Measurements from ENCODE around the gene PPIF.
A peak's percentile ranks its signal among the peaks of the same experiment; 100 is the strongest.

PPIF gene

DNA sequence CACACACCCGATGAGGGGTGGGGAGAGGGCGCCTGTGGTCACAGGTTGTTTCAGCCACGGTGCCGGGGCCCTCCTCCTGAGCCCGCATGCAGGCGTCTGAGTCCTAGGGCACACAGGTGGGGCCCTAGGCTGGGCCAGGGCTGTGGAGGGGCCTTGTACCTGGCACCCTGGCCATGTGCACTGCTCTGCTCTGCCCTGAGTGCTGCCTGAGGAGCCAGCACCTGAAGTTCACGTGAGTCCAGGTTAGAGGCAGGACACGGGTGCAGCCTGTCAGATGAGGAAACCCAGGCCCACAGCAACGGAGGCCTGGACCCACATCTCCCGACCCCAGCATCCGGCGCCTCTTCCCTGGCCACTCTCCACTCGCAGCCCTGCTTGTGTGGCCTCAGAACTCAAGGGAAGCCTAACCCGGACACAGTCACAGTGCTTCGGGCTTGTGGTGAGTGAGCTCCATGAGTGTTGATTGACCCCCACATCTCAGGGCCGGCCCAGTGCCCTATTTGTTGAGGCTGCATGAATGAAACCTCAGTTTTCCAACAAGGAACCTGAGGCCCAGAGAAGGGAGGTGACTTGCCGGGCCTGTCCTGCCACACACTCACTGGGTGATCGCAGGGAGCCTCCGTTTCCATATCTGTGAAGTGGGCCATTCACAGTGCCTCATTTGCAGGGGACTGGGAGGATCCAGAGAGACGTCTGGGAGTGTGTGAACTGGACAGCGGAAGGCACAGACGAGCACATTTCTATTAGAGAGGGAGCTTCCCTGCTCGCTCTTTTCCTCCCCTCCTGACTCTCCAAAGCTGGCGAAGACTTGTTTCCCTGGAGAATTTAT lies 39.6 kb downstream of the PPIF start:
- DNase-seq (ENCODE audit: low spot score), result no peak

DNA sequence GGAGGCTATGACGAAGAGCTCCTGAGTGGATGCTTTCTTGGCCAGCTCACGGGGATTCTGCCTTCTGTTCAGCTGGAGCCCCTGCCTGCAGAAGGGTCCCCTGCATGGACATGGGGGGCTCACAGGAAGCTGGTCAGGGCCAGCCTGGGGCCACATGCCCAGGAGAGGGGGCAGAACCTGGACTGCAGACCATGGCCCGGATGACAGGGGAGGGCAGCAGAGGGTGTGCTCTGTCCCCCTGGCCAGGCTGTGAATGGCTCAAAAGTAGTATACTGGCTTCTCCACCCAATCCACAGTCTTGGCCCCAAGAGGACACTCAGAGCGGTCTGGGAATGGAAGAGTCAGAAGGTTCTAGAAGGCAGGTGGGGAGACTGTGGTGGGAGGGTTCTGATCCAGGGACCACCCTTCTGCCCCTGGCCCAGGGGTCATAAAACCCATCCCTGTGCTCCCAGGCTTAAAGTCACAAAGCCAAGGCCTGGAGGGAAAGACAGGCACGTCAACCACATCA lies 40.3 kb downstream of the PPIF start:
- no peak for DNase-seq (ENCODE audit: low spot score)

DNA sequence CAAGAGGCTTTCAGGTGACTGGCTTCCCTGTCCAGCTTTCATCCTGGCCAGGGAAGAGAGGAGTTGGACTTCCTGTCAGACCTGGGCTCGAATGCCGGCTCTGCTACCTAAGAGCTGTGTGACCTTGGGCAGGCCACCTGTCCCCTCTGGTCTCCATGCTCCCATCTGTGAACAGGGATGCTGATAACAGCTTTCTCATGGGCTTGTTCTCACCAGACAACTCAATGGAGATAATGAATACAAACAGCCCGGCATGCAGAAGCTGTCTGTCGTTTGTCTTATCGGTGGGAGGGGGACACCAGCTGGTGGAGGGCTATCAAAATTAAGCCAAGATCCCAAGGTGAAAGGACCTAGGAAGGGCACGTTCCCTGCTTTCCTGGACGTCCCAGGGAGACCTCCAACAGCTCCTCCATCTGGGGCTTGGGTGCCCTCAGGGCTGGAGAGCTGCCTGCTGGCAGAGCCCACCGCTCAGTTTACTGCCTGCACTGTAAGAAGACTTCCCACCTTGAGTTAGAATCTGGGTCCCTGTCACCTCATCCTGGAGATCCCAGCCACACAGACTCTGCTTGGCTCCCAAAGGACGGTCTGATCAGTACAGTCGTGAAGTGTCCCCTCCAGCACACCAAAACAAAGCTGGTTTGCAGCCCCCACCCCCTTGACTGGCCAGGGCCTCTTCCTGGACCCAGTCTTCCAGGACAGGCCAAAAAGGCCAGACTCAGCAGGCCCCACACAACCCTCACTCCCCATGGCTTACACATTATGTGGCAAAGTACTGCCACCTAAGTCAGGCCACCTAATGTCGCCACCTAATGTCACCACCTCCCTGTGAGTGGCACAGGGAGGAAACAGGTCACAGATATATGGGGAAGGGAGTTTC lies 40.9 kb downstream of the PPIF start:
- no peak for DNase-seq (ENCODE audit: low spot score)

DNA sequence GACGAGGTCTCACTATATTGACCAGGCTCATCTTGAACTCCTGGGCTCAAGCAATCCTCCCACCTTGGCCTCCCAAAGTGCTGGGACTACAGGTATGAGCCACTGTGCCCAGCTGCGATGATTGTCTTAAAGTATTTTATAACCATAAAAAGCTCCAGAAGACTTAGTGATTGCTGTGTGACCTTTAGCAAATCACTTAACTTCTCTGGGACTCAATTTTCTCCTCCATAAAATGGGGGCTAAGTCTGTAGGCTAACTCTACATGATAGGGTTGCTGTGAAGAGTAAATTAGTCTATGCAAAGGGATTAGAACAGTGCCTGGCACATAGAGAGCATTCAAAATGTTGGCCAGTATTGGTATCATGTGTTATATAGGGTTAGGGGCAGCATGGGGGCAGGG lies 42.8 kb downstream of the PPIF start:
- DNase-seq (ENCODE audit: low spot score), result no peak

DNA sequence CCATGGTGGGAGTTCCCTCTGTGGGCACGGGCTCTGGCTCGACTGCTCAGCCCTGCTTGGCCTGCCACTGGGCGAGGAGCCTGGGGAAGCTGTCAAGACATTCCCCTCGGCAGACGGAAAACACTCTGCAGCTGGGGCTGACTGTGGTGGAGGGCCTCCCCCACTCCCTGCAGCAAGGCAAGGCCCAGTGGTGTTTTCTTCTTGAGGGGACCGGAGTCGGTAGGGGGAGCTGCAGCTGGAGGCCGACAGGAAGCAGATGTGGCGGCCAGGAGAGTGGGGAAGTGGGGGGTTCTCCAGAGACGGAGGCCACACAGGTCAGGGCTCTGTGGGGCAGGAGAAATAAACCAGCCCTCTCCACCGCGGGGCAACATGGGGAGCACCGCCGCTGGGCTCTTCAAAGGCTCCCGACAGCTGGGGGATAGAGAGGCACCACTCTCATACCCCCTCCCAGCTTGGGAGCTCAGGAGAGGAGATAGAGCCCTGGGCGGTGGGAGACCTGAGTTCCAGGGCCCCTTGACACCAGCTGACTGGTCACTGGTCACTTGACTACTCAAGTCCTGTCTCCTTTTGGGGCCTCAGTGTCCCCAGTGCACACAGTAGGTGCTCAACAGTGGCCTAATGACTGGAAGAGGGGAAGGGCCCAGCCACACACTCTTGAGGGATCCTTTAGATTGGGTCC lies 43.4 kb downstream of the PPIF start:
- DNase-seq (ENCODE audit: low spot score), result peak; percentile 5

DNA sequence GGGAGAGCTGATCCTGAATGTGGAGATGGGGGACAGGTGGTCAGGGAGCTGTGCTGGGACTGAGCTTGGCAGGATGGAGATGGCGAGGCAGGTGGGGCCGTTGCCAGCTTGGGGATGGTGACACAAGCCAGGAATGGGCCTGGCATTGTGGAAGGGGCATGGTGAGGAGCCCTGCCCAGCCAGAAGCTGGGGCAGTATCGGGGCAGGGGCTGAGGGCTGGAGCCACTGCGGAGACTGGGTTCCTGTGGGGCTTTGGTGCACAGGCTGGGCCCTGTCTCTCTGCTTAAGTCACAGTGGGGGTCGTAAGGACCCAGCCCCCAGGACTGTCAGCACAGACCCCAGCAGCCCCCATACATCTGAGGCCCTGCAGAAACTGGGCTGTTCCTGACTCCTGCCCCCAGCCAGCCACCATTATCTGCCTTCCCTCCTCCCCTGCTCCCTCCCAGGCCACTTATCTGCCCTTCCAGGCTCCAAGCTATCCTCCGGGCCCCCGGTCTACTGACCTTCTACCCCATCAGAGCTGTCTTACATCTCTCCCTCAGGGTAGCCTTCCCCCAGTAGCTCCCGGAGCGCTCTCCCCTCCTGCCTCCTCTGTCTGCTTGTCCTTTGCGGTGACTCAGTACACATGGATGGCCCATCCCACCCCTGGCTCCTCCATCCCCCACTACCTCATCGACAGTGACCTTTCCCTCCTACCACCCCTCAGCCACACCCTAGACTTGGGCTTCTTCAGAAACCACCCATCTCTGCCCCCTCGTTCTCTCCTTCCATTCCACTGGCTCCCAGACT lies 44.2 kb downstream of the PPIF start:
- no peak for DNase-seq (ENCODE audit: low spot score)

DNA sequence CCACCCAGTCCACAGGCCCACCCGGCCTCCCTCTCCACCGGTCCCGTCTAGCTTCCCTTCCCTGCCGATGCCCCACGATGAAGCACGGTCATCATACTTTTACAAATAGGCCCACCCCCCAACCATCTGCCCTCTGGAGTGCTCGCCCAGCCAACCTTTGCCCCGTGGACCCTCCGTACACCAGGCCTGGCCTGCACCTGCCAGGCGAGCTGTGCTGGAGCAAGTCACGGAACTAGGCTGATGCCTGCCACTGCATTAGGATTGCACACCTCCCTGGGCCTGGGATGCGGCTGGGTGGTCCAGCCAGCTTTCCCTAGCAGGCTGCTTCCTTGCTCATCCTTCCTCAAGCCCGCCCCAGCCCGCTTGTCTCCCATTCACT lies 44.7 kb downstream of the PPIF start:
- DNase-seq (ENCODE audit: low spot score), result no peak

DNA sequence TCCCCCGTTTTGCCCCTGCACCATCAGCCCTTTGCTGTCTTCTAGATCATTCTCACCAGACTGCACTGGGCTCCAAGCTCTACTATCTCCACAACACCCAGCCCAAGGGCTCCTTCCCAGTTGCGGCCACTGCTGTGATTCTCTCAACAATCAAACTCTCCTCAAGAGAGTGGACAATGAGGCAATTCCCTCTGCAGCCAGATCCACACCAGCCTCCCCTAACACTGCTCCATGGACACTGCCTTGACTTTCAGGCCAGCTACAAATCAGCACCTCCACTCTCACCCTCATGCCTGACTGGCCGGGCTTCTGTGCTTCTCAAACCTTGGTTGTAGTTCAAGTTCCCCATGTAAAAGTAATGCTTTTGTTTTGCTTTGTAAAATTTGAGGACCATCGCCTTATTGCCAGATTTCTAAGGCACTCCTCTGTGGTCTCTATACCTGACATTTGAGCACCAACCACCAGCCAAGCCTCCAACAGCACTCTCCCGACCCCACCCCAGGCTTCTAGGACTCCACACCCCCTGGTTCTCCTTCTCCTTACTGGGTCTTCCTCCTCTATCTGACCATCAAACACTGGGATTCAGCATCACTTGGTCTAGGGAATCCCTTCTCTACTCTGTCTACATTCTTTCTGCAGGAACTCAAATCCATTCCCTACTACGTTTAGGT lies 45.4 kb downstream of the PPIF start:
- DNase-seq (ENCODE audit: low spot score), result no peak

DNA sequence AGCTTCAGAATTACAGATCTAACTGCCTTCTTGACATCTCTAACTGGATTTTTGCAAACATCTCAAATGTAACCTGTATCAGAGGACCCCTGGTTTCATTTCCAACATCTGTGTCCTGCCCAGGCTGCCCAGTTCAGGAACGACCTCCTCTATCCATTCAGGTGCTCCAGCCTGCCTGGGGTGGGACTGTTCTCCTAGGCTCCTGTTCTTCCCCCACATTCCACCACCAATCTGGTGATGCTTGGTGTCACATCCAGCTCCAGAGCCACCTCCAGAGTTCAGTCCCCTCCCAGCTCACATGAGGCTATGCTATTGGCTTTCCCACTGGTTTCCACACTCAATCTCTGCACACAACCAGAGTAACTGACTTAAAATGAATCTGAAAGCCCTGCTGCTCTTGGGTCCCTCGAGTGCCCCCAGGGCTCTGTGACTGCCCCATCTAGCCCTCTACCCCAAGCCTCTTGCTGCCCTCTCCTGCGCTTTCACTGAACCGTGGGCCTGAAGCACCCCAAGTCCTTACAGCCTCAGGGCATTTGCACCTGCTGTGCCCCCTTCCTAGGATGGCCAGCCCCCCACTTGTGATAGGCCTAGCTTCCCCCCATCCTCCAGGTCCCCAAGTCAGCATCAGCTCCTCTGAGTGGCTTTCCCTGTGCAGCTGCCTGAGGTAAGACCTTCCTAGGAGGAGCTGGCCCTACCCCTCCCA lies 46.1 kb downstream of the PPIF start:
- no peak for DNase-seq (ENCODE audit: low spot score)

DNA sequence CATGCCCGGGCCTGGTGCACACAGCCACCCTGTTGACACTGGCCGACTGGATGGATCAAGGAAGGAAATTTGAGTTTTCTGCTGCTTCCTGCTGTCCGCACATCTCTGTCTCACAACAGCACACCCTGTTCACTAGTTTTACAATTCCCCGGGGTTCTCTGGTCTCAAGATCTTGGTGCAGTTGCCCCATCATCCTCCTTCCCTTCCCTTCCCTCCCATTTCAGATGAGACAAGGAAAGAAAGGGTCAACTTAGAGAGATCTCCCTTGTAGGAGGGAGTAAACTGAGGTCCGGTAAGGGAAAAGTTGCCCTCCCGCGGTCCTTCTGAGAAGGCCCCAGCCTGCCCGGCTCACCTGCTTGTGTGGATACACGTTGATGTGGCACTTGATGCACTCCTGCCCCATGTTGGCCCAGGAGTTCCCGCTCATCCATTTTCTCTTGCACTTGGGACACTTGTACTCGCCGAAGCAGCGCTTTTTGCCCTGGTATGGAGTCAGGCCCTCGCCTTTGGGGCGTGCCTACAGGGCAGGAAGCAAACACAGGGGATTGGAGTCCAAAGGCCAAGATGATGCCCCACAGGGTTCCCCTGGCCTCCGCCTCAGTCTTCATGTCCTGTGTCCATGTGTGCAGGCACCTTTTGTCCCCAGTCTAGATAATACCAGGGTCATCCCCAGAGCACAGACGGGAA lies 46.8 kb downstream of the PPIF start:
- no peak for DNase-seq (ENCODE audit: low spot score)

DNA sequence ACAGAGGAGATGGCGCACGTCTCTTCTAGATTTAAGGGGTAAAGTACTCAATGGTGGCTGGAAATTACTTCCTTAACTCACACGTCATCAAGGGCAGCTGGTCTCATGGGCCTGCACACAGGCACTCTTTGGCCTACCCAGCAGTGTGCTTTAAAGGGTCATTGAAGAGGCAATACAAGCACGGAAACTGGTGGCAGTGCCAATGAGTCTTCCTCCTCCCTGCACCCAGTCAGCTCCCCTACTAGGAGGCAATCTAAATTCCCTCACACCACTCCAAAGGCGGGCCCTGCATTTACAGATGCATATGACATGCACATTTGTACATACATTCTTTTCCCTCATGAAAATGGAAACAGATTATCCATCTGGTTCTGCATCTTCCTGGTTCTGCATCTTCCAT lies 47.4 kb downstream of the PPIF start:
- DNase-seq (ENCODE audit: low spot score), result no peak

DNA sequence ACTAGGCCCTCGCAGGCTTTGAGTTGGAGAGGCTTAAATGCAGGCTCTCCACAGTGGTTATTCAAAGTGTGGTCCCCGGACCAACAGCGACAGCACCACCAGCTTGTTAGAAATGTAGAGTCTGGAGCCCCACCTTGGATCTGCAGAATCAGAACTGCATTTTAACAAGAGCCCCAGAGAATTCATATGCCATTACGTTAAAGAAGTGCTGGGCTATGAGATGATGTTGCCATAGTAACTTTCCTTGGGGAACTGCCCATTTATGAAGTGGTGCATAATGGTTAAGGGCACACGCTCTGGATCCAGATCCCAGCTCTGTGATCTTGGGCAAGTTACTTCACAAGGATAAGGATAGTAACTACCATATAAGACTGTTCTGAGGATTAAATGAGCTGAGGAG lies 49.3 kb downstream of the PPIF start:
- DNase-seq (ENCODE audit: low spot score), result no peak

DNA sequence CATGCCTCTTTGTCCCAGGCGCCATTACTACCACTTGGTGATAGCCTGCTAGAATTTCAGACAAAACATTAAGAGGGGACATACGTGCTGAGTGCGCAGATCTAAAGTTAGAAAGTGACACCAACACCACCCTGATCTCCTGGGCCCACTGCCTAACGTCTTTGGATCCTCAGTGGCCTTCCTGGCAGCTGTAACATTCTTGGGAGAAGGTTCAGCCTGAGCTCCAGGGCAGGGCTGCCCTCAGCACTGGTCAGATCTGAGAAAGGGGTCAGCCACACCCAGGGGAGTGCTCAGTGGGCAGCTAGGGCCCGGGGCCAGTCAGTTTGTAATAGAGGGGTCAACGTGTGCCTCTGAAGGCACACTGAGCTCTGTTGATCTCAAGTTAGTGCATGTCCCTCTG lies 49.8 kb downstream of the PPIF start:
- DNase-seq (ENCODE audit: low spot score), result no peak

DNA sequence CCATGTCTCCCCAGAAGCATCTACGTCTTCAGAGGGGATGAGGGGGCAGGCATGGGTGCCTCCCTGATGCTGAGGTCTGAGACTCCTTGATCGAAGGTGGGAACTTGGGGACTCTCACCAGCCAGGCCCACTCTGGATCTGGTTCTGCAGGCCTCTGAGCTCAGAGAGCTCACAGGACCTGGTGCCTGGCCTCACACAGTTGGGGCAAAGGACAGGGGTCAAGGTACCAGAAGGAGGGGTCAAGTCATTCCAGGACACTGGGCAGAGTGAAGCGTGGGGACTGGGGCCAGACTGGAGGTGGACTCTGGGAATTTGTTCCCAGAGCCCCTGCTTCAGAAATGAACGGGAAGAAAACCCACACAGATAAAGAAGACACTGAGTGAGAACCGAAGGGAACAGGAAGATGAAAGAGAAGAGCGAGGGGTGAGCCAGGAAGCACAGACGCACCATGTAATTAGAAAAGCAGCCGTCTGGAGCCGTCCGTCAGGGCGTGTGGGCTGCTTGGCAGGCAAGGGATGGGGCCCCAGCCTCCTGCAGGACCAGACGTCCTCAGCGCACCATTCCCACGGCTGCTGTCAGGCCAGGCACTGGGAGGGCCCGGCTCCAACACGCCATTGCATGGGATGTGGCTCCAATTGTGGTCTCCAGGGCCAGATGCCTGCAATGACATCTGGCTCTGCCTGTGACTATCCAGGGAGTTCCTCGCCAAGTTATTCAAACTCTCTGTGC lies 50.5 kb downstream of the PPIF start:
- DNase-seq (ENCODE audit: low spot score), result no peak

DNA sequence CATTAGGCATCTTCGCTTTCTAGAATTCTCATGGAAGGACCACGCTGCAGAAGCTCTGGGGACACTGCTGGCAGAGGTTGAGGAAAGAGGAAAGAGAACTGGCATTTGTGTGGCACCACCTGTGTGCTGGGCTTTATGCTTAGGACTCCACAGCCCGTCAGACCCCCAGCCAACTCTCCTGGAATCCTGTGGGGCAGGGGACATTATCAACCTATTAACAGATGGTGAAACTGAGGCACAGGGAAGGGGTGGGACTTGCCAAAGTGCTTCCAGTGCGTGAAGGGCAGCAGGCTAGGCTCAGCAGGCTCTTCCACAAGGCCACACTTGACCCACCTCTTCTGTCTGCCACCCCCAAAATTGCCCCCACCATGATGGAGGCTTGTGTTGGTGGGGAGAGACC lies 51.4 kb downstream of the PPIF start:
- no peak for DNase-seq (ENCODE audit: low spot score)

DNA sequence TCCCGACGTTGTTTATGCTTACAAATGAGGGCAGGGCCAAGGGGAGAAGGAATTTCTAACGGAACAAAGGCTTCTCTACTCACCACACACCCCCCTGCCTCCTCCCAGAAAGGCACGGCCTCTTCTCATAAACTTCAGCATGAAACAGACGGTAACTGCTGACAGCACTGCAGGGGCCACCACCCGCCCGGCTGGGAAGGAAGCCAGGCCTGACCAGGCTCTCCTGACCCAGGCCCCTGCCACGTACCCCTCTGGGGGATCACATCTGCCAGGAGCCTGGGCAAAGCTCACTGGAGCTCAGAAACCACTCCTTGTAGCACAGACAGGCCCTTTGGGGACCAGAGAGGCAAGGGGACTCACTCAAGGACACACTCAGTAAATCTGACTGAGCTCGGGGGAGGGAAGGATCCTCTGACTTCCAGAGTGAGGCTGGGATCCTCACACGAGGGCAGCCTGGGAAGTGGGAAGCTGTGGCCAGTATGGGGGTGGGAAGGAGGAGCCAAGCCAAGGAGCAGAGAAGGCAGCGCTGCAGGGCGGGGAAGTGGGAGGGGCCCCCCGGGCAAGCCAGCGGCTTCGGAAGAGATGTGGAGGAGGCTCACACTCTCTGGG lies 52.1 kb downstream of the PPIF start:
- no peak for DNase-seq (ENCODE audit: low spot score)

DNA sequence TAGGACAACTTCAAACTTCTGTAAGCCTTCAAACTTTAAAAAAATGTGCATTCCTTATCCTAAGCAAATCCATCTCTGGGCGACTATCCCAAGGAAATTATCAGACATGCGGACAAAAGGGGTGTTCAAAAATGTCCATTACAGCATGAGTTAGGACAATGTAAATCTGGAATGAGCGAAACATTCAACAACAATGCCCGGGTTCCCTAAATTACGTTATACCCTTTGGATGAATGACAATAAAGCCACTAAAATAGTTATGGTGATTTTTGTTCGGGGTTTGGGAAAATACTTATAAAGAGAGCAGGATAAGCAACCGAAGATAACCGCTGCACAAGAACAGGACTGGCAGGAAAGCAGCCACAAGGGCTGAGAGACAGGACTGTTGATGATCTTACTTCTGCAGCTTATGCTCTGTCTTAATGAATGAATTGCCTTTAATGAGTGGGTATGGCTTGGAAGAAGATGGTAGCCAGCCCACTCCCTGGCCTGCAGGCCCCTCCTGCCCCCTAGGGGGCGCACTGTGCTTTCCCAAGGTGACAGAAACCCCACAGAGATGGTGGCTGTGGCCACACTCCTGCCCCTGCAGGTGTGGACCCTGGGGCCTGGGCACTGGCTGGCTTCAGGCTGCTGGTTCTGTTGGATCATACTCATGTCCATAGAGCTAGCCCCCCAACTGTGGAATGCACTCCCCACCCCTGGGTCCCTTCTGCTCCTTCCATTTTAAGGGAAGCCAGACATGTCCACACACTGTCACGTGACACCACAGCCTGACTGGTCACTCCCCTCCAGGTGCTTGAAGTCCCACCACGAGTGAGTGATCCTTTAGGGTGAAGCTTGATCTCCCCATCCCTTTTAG lies 53.1 kb downstream of the PPIF start:
- DNase-seq (ENCODE audit: low spot score), result peak; percentile 47

Measured in NAMALWA (cell line).